ENCODE measurements around the gene WBP11. TPM values are rescaled to one million over a fixed set of nuclear protein-coding genes. Genes with fewer than 3 reads are reported as not detected.

WBP11 gene
- total and polyA plus RNA-seq, 2 of the 13 experiments (the other 11 are each of a cell fraction or from before 2014, with no cell fraction given): 7.6 to 31.0 TPM

DNA sequence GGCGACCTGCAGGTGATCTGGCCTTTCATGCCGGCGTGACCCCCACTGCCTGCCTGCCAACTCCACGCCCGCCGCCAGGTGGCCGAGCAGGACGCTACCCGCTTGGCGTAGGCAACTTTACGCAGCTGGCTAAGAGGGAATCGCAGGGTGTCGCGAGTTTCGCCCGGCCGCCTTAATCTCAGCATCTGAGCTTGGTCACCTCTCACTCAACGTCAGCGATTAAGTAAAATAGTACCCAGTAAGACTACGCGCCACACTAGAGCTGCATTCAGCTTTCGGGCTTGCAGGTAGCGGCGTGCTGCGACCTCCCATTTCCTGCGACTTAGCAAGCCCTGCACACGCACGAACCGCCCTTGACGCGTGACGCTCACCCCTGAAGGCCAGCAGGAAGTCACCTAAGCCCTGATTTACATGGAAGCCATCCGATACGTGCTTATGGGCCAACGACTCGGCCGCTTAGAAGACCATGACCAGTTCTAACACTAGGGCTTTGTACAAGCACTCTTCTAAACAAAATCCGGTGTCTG lies 33.2 kb downstream of the WBP11 start (continued):
- TF ChIP-seq, protein P1, sequence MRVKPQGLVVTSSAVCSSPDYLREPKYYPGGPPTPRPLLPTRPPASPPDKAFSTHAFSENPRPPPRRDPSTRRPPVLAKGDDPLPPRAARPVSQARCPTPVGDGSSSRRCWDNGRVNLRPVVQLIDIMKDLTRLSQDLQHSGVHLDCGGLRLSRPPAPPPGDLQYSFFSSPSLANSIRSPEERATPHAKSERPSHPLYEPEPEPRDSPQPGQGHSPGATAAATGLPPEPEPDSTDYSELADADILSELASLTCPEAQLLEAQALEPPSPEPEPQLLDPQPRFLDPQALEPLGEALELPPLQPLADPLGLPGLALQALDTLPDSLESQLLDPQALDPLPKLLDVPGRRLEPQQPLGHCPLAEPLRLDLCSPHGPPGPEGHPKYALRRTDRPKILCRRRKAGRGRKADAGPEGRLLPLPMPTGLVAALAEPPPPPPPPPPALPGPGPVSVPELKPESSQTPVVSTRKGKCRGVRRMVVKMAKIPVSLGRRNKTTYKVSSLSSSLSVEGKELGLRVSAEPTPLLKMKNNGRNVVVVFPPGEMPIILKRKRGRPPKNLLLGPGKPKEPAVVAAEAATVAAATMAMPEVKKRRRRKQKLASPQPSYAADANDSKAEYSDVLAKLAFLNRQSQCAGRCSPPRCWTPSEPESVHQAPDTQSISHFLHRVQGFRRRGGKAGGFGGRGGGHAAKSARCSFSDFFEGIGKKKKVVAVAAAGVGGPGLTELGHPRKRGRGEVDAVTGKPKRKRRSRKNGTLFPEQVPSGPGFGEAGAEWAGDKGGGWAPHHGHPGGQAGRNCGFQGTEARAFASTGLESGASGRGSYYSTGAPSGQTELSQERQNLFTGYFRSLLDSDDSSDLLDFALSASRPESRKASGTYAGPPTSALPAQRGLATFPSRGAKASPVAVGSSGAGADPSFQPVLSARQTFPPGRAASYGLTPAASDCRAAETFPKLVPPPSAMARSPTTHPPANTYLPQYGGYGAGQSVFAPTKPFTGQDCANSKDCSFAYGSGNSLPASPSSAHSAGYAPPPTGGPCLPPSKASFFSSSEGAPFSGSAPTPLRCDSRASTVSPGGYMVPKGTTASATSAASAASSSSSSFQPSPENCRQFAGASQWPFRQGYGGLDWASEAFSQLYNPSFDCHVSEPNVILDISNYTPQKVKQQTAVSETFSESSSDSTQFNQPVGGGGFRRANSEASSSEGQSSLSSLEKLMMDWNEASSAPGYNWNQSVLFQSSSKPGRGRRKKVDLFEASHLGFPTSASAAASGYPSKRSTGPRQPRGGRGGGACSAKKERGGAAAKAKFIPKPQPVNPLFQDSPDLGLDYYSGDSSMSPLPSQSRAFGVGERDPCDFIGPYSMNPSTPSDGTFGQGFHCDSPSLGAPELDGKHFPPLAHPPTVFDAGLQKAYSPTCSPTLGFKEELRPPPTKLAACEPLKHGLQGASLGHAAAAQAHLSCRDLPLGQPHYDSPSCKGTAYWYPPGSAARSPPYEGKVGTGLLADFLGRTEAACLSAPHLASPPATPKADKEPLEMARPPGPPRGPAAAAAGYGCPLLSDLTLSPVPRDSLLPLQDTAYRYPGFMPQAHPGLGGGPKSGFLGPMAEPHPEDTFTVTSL (CRISPR knock-in tag; IDR thresholded peaks at IDR 0.05; ENCODE audit: borderline replicate concordance): no peak
- no peak for TF ChIP-seq ZNF878 (CRISPR knock-in tag; IDR thresholded peaks at IDR 0.05)
- TF ChIP-seq, protein P2, sequence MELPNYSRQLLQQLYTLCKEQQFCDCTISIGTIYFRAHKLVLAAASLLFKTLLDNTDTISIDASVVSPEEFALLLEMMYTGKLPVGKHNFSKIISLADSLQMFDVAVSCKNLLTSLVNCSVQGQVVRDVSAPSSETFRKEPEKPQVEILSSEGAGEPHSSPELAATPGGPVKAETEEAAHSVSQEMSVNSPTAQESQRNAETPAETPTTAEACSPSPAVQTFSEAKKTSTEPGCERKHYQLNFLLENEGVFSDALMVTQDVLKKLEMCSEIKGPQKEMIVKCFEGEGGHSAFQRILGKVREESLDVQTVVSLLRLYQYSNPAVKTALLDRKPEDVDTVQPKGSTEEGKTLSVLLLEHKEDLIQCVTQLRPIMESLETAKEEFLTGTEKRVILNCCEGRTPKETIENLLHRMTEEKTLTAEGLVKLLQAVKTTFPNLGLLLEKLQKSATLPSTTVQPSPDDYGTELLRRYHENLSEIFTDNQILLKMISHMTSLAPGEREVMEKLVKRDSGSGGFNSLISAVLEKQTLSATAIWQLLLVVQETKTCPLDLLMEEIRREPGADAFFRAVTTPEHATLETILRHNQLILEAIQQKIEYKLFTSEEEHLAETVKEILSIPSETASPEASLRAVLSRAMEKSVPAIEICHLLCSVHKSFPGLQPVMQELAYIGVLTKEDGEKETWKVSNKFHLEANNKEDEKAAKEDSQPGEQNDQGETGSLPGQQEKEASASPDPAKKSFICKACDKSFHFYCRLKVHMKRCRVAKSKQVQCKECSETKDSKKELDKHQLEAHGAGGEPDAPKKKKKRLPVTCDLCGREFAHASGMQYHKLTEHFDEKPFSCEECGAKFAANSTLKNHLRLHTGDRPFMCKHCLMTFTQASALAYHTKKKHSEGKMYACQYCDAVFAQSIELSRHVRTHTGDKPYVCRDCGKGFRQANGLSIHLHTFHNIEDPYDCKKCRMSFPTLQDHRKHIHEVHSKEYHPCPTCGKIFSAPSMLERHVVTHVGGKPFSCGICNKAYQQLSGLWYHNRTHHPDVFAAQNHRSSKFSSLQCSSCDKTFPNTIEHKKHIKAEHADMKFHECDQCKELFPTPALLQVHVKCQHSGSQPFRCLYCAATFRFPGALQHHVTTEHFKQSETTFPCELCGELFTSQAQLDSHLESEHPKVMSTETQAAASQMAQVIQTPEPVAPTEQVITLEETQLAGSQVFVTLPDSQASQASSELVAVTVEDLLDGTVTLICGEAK (IDR thresholded peaks at IDR 0.05): no peak
- TF ChIP-seq, protein P2 (CRISPR knock-in tag; IDR thresholded peaks at IDR 0.05): no peak
- TF ChIP-seq, protein P3, sequence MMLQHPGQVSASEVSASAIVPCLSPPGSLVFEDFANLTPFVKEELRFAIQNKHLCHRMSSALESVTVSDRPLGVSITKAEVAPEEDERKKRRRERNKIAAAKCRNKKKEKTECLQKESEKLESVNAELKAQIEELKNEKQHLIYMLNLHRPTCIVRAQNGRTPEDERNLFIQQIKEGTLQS (CRISPR knock-in tag; IDR thresholded peaks at IDR 0.05): no peak
- no peak for TF ChIP-seq ZNF430 (CRISPR knock-in tag; IDR thresholded peaks at IDR 0.05)
- TF ChIP-seq KAT2B (IDR thresholded peaks at IDR 0.05; ENCODE audit: borderline replicate concordance, low read depth, low read length): no peak
- no peak for TF ChIP-seq JUN (CRISPR knock-in tag; IDR thresholded peaks at IDR 0.05)
- TF ChIP-seq NPAS2 (CRISPR knock-in tag; IDR thresholded peaks at IDR 0.05; ENCODE audit: borderline replicate concordance): no peak
- TF ChIP-seq ZNF10 (CRISPR knock-in tag; IDR thresholded peaks at IDR 0.05; ENCODE audit: borderline replicate concordance, low read depth): no peak
- no peak for TF ChIP-seq TCF7 (IDR thresholded peaks at IDR 0.05; ENCODE audit: low read depth)
- no peak for TF ChIP-seq ZNF383 (CRISPR knock-in tag; IDR thresholded peaks at IDR 0.05; ENCODE audit: borderline replicate concordance)
- no peak for TF ChIP-seq RORA (CRISPR knock-in tag; IDR thresholded peaks at IDR 0.05)
- peak; percentile 66 for TF ChIP-seq SRSF1 (optimal IDR thresholded peaks at IDR 0.05; ENCODE audit: low read depth, low read length)
- peak; percentile 75; the same call in 1 of the 2 replicates for TF ChIP-seq HNRNPL (IDR thresholded peaks at IDR 0.05; ENCODE audit: low read depth, low read length)
- TF ChIP-seq MAFG (CRISPR knock-in tag; IDR thresholded peaks at IDR 0.05): peak; percentile 53; the same call in 1 of the 2 replicates
